Hepatic stellate cell (primary cell): ENCODE measurements around the gene NID1.
A peak's percentile ranks its signal among the peaks of the same experiment; 100 is the strongest.
"Not testable (repeated sequence)": the region's sequence is repeated elsewhere in the genome, so short reads cannot be mapped to it uniquely, and the experiment has no call there.

ENCODE experiments used
- DNase-seq: peaks from one replicate; pipeline ENCODE4 v3.0.0; 2011; ENCODE audit warnings: low spot score

Gene NID1

GRCh38 chr1:236064674-236065508 lies at the start of gene NID1:
Gene NID1, minus strand, starts transcription at chr1:236065090. Its CDS starts 11 bp downstream, at chr1:236065079.
- DNase-seq = peak; percentile 90

GRCh38 chr1:236114076-236114747 lies 49.3 kb upstream of the NID1 start:
- DNase-seq = no peak

- no peak for DNase-seq
These were observed 48.6 kb upstream of the NID1 start for GRCh38 chr1:236113324-236114032.

- no peak for DNase-seq
These were observed 47.4 kb upstream of the NID1 start for GRCh38 chr1:236112332-236112627.

- no peak for DNase-seq
These were observed 46.8 kb upstream of the NID1 start for GRCh38 chr1:236111527-236112331.

GRCh38 chr1:236110137-236110536 lies 45.2 kb upstream of the NID1 start:
- no peak for DNase-seq

GRCh38 chr1:236108027-236108648 lies 43.2 kb upstream of the NID1 start:
- no peak for DNase-seq

- DNase-seq = no peak
These were observed 42.4 kb upstream of the NID1 start for GRCh38 chr1:236107121-236107907.

GRCh38 chr1:236103646-236104218 lies 38.8 kb upstream of the NID1 start:
- peak; percentile 84 for DNase-seq

GRCh38 chr1:236103059-236103458 lies 38.2 kb upstream of the NID1 start:
- no peak for DNase-seq

GRCh38 chr1:236102611-236103010 lies 37.7 kb upstream of the NID1 start:
- no peak for DNase-seq

- DNase-seq = no peak
These were observed 36.6 kb upstream of the NID1 start for GRCh38 chr1:236101233-236102200.

- DNase-seq = no peak
These were observed 35.9 kb upstream of the NID1 start for GRCh38 chr1:236100799-236101198.

- no peak for DNase-seq
These were observed 34.6 kb upstream of the NID1 start for GRCh38 chr1:236099355-236099974.

GRCh38 chr1:236098267-236098666 lies 33.4 kb upstream of the NID1 start:
- DNase-seq = no peak

- not testable (repeated sequence) for DNase-seq
These were observed 32.0 kb upstream of the NID1 start for GRCh38 chr1:236096660-236097482.

GRCh38 chr1:236095705-236096520 lies 31.0 kb upstream of the NID1 start:
- DNase-seq = no peak
